Right atrium auricular region (tissue), 2 donors: ENCODE data around the gene MAGI1. TPM values are rescaled to one million over a fixed set of nuclear protein-coding genes. Genes with fewer than 3 reads are reported as not detected.

ENCODE experiments used
- DNase-seq: peaks from one replicate; pipeline ENCODE4 v3.0.0-alpha.2; 2019; ENCODE audit warnings: low spot score
- H3K27ac ChIP-seq, 2 donors: fragments of 200-600 bp; sonication (generic); 1 replicate in 1 of 2; 2 replicates in 1 of 2; pipeline ENCODE4 v1.5.1; 2016 to 2019
- H3K27me3 ChIP-seq, 2 donors: fragments of 200-600 bp; sonication (generic); one replicate each; pipeline versions ENCODE4 v1.5.1 to v1.6.0; 2017 to 2019
- H3K36me3 ChIP-seq: fragments of 200-600 bp; sonication (generic); one replicate; pipeline ENCODE4 v1.5.1; 2016
- H3K4me1 ChIP-seq, 2 donors: fragments of 200-600 bp; sonication (generic); one replicate each; pipeline versions ENCODE4 v1.5.1 to v1.6.0; 2017 to 2019
- H3K4me3 ChIP-seq, 2 donors: fragments of 200-600 bp; sonication (generic); 1 replicate in 1 of 2; 2 replicates in 1 of 2; pipeline ENCODE4 v1.5.1; 2017 to 2019; ENCODE audit warnings: mild to moderate bottlenecking in 1 of 2, moderate library complexity in 1 of 2
- H3K9me3 ChIP-seq, 2 donors: fragments of 200-600 bp; sonication (generic); one replicate each; pipeline ENCODE4 v1.5.1; 2019
- total RNA-seq, 2 donors: library from RNA; depleted of rRNA; stranded (reverse); fragments of >200 nt; gene quantifications; one replicate each; pipeline ENCODE4 v1.1.0, GENCODE V29; 2016
- TF ChIP-seq, protein P1 (sequence below), 2 donors: fragments of 200-600 bp; sonication (generic); IDR thresholded peaks; one replicate each; pipeline ENCODE4 v1.5.1; 2019; ENCODE audit warnings: antibody characterized with exemption in 2 of 2

The MAGI1 gene
- total RNA-seq, 2 donors from 2014 or later, result 28.5 to 34.8 TPM

- peaks cover 0 to 24% of the 10 kb centered on the region in 2 donors for H3K4me1 ChIP-seq
- H3K27ac ChIP-seq, result no peak overlapping the region
- DNase-seq, result no peak
Measured at GRCh38 chr3:65717676-65718346, 320.9 kb downstream of the MAGI1 start.

GRCh38 chr3:65716071-65716751 lies 322.5 kb downstream of the MAGI1 start:
- Histone ChIP-seq H3K9me3 (no peaks in the 10 kb centered on the region), H3K27me3 (no peaks in the 10 kb centered on the region), H3K4me1 (peaks cover 0 to 24% of the 10 kb centered on the region in 2 donors), H3K27ac (no peak overlapping the region), H3K4me3 (no peak overlapping the region), H3K36me3 (no peaks in the 10 kb centered on the region)
- TF ChIP-seq, protein P1, sequence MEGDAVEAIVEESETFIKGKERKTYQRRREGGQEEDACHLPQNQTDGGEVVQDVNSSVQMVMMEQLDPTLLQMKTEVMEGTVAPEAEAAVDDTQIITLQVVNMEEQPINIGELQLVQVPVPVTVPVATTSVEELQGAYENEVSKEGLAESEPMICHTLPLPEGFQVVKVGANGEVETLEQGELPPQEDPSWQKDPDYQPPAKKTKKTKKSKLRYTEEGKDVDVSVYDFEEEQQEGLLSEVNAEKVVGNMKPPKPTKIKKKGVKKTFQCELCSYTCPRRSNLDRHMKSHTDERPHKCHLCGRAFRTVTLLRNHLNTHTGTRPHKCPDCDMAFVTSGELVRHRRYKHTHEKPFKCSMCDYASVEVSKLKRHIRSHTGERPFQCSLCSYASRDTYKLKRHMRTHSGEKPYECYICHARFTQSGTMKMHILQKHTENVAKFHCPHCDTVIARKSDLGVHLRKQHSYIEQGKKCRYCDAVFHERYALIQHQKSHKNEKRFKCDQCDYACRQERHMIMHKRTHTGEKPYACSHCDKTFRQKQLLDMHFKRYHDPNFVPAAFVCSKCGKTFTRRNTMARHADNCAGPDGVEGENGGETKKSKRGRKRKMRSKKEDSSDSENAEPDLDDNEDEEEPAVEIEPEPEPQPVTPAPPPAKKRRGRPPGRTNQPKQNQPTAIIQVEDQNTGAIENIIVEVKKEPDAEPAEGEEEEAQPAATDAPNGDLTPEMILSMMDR (IDR thresholded peaks at IDR 0.05), result no peak
- DNase-seq, result no peak

More at GRCh38 chr3:65717676-65718346, 320.9 kb downstream of the MAGI1 start:
- TF ChIP-seq, protein P1 (IDR thresholded peaks at IDR 0.05), result no peak
- H3K9me3 ChIP-seq, result no peaks in the 10 kb centered on the region
- no peaks in the 10 kb centered on the region for H3K27me3 ChIP-seq
- no peak overlapping the region for H3K4me3 ChIP-seq
- no peaks in the 10 kb centered on the region for H3K36me3 ChIP-seq

- H3K4me1 ChIP-seq, result peaks cover 0 to 24% of the 10 kb centered on the region in 2 donors
- no peaks in the 10 kb centered on the region for H3K9me3 ChIP-seq
- no peaks in the 10 kb centered on the region for H3K27me3 ChIP-seq
- no peak overlapping the region for H3K4me3 ChIP-seq
- H3K36me3 ChIP-seq, result no peaks in the 10 kb centered on the region
- peak; percentile 59 for DNase-seq
- H3K27ac ChIP-seq, result no peak overlapping the region
- TF ChIP-seq, protein P1 (IDR thresholded peaks at IDR 0.05), result no peak
Measured at GRCh38 chr3:65714134-65714533, 324.6 kb downstream of the MAGI1 start.

- no peak overlapping the region for H3K4me3 ChIP-seq
- no peaks in the 10 kb centered on the region for H3K9me3 ChIP-seq
- no peaks in the 10 kb centered on the region for H3K27me3 ChIP-seq
- peaks cover 0 to 24% of the 10 kb centered on the region in 2 donors for H3K4me1 ChIP-seq
- no peak for DNase-seq
- TF ChIP-seq, protein P1 (IDR thresholded peaks at IDR 0.05), result no peak
- no peak overlapping the region for H3K27ac ChIP-seq
- H3K36me3 ChIP-seq, result no peaks in the 10 kb centered on the region
Measured at GRCh38 chr3:65713016-65713415, 325.7 kb downstream of the MAGI1 start.

- TF ChIP-seq, protein P1 (IDR thresholded peaks at IDR 0.05), result no peak
- no peak overlapping the region for H3K27ac ChIP-seq
- no peaks in the 10 kb centered on the region for H3K36me3 ChIP-seq
- no peaks in the 10 kb centered on the region for H3K9me3 ChIP-seq
- no peaks in the 10 kb centered on the region for H3K27me3 ChIP-seq
- DNase-seq, result no peak
- H3K4me3 ChIP-seq, result no peak overlapping the region
- H3K4me1 ChIP-seq, result peaks cover 0 to 24% of the 10 kb centered on the region in 2 donors
Measured at GRCh38 chr3:65712140-65712539, 326.6 kb downstream of the MAGI1 start.
